HEK293 (cell line): ENCODE results near the gene RCOR1.

ENCODE experiments used
- CTCF ChIP-seq: fragments of 450-650 bp; formaldehyde crosslinking; IDR thresholded peaks from 2 replicates; pipeline ENCODE4 v1.5.1; 2016; ENCODE audit warnings: missing biosample characterization, missing genetic modification characterization
- INSM2 ChIP-seq: fragments of 450-650 bp; formaldehyde crosslinking; IDR thresholded peaks from 2 replicates; pipeline ENCODE4 v1.5.1; 2016; ENCODE audit warnings: missing biosample characterization, missing genetic modification characterization
- KLF9 ChIP-seq: fragments of 450-650 bp; formaldehyde crosslinking; IDR thresholded peaks from 2 replicates; pipeline ENCODE4 v1.5.1; 2016; ENCODE audit warnings: missing biosample characterization, missing genetic modification characterization, low read depth
- ZFP3 ChIP-seq: fragments of 450-650 bp; formaldehyde crosslinking; IDR thresholded peaks from 2 replicates; pipeline ENCODE4 v1.5.1; 2016; ENCODE audit warnings: low read depth, missing biosample characterization, missing genetic modification characterization
- ZNF24 ChIP-seq: fragments of 450-650 bp; formaldehyde crosslinking; IDR thresholded peaks from 2 replicates; pipeline ENCODE4 v1.5.1; 2016; ENCODE audit warnings: missing biosample characterization, missing genetic modification characterization
- ZNF366 ChIP-seq: fragments of 450-650 bp; formaldehyde crosslinking; conservative IDR thresholded peaks from 2 replicates; pipeline ENCODE4 v1.5.1; 2016; ENCODE audit warnings: missing biosample characterization, missing genetic modification characterization
- ZNF449 ChIP-seq: fragments of 450-650 bp; formaldehyde crosslinking; IDR thresholded peaks from 2 replicates; pipeline ENCODE4 v1.5.1; 2017; ENCODE audit warnings: missing biosample characterization, mild to moderate bottlenecking, missing genetic modification characterization, moderate library complexity
- TF ChIP-seq, protein P1 (sequence below): fragments of 450-650 bp; IDR thresholded peaks from 2 replicates; pipeline ENCODE4 v1.5.1; 2018; ENCODE audit warnings: missing biosample characterization, missing genetic modification characterization

DNA sequence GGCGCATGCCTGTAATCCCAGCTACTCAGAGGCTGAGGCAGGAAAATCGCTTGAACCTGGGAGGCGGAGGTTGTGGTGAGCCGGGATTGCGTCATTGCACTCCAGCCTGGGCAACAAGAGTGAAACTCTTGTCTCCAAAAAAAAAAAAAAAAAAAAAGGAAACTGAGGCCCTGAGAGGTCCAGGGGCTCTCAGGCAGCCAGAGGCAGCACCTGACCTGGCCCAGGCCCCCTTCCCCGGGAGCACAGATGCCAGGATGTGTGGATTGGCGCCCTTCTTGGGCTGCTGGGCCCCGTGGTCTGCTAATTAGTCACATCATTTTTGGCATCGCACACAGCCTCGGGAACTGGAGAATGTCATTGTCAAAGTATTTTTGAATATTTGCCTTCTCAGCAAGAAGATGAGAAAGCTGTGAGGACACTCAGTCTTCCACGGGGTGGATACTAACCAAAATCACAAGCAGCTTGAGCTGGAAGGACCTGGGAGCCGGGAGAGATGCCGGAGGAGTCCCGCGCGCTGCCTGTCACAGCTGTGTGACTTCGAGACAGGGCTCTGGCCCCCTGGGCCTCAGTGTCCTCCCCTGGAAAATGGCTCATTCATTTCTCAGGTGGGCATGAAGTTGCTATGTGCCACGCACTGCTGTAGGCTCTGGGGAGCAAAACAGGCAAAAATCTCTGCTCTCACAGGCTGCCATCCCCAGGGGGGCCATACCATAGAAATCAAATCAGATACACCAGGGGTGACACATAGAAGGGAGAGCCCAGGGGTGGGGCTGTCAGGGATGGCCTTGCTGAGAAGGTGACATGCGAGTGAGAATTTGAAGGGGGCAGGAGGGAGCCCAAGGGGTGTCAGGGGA is 12.5 kb upstream of the RCOR1 start:
- TF ChIP-seq INSM2 (tag by site-specific recombination) = no peak
- TF ChIP-seq CTCF (tag by site-specific recombination) = no peak
- no peak for TF ChIP-seq ZNF366
- no peak for TF ChIP-seq ZFP3 (tag by site-specific recombination)
- TF ChIP-seq ZNF24 (tag by site-specific recombination) = no peak
- TF ChIP-seq, protein P1, sequence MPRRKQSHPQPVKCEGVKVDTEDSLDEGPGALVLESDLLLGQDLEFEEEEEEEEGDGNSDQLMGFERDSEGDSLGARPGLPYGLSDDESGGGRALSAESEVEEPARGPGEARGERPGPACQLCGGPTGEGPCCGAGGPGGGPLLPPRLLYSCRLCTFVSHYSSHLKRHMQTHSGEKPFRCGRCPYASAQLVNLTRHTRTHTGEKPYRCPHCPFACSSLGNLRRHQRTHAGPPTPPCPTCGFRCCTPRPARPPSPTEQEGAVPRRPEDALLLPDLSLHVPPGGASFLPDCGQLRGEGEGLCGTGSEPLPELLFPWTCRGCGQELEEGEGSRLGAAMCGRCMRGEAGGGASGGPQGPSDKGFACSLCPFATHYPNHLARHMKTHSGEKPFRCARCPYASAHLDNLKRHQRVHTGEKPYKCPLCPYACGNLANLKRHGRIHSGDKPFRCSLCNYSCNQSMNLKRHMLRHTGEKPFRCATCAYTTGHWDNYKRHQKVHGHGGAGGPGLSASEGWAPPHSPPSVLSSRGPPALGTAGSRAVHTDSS (tag by site-specific recombination) = no peak
- no peak for TF ChIP-seq KLF9
- TF ChIP-seq ZNF449 (tag by site-specific recombination) = no peak
